Ishikawa (cell line): ENCODE results near the gene GMDS.

ENCODE experiments used
- CEBPB ChIP-seq: IDR thresholded peaks from 2 replicates; pipeline ENCODE4 v1.6.1; 2012
- CREB1 ChIP-seq: IDR thresholded peaks from 2 replicates; pipeline ENCODE4 v1.6.1; 2012; ENCODE audit warnings: low read depth
- EGR1 ChIP-seq: IDR thresholded peaks from 2 replicates; pipeline ENCODE4 v1.6.1; 2012
- EP300 ChIP-seq: IDR thresholded peaks from 2 replicates; pipeline ENCODE4 v1.6.1; 2012; ENCODE audit warnings: borderline replicate concordance
- FOXM1 ChIP-seq: IDR thresholded peaks from 2 replicates; pipeline ENCODE4 v1.6.1; 2012; ENCODE audit warnings: low read depth, borderline replicate concordance
- RAD21 ChIP-seq: IDR thresholded peaks from 2 replicates; pipeline ENCODE4 v1.6.1; 2012; ENCODE audit warnings: low read depth
- TAF1 ChIP-seq: IDR thresholded peaks from 2 replicates; pipeline ENCODE4 v1.6.1; 2012; ENCODE audit warnings: low read depth, mild to moderate bottlenecking
- TCF12 ChIP-seq: IDR thresholded peaks from 2 replicates; pipeline ENCODE4 v1.6.1; 2012; ENCODE audit warnings: low read depth
- TEAD4 ChIP-seq: IDR thresholded peaks from 2 replicates; pipeline ENCODE4 v1.6.1; 2012
- YY1 ChIP-seq: IDR thresholded peaks from 2 replicates; pipeline ENCODE4 v1.6.1; 2012; ENCODE audit warnings: low read depth
- ZBTB7A ChIP-seq: IDR thresholded peaks from 2 replicates; pipeline ENCODE4 v1.6.1; 2012; ENCODE audit warnings: low read depth
- TF ChIP-seq, protein P1 (sequence below): IDR thresholded peaks from 2 replicates; pipeline ENCODE4 v1.6.1; 2012
- TF ChIP-seq, protein P2 (sequence below): IDR thresholded peaks from 2 replicates; pipeline ENCODE4 v1.6.1; 2012; ENCODE audit warnings: low read depth, mild to moderate bottlenecking

DNA sequence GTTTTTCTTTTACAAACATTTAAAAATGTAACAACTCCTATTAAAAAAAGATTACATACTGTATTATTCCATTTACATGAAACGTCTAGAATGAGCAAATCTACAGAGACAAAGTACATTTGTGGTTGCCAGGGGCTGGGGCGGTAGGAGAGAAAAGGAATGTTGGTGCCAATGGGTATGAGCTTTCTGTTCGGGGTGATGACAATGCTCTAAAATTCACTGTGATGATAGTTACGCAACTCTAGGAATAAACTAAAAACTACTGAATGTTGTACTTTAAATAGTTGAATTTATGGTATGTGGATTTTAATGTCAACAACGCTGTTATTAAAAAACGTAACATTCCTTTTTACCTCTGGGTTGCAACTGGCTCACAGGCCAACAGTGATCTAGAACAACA lies 211.1 kb downstream of the GMDS start:
- TF ChIP-seq TEAD4 (no peak), TAF1 (no peak), TCF12 (no peak), CEBPB (no peak; the same call in 1 of the 2 replicates), EGR1 (no peak), ZBTB7A (no peak), YY1 (no peak), FOXM1 (no peak), EP300 (no peak), RAD21 (no peak), CREB1 (no peak)
- TF ChIP-seq, protein P1, sequence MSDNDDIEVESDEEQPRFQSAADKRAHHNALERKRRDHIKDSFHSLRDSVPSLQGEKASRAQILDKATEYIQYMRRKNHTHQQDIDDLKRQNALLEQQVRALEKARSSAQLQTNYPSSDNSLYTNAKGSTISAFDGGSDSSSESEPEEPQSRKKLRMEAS = no peak
- TF ChIP-seq, protein P2, sequence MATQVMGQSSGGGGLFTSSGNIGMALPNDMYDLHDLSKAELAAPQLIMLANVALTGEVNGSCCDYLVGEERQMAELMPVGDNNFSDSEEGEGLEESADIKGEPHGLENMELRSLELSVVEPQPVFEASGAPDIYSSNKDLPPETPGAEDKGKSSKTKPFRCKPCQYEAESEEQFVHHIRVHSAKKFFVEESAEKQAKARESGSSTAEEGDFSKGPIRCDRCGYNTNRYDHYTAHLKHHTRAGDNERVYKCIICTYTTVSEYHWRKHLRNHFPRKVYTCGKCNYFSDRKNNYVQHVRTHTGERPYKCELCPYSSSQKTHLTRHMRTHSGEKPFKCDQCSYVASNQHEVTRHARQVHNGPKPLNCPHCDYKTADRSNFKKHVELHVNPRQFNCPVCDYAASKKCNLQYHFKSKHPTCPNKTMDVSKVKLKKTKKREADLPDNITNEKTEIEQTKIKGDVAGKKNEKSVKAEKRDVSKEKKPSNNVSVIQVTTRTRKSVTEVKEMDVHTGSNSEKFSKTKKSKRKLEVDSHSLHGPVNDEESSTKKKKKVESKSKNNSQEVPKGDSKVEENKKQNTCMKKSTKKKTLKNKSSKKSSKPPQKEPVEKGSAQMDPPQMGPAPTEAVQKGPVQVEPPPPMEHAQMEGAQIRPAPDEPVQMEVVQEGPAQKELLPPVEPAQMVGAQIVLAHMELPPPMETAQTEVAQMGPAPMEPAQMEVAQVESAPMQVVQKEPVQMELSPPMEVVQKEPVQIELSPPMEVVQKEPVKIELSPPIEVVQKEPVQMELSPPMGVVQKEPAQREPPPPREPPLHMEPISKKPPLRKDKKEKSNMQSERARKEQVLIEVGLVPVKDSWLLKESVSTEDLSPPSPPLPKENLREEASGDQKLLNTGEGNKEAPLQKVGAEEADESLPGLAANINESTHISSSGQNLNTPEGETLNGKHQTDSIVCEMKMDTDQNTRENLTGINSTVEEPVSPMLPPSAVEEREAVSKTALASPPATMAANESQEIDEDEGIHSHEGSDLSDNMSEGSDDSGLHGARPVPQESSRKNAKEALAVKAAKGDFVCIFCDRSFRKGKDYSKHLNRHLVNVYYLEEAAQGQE = no peak
